NCI-H128 (cell line): ENCODE data around the gene SLC6A5.

Source experiments
- DNase-seq: peaks from one replicate; lab custom pipeline; 2025; ENCODE audit not compliant: unreplicated experiment; lab: John Stamatoyannopoulos, UW

The SLC6A5 gene

GRCh38 chr11:20668844-20669819, 69.7 kb downstream of the SLC6A5 start, which contains the start of gene NELL1:
NELL1 (plus strand) TSS chr11:20669586.
- no peak for DNase-seq

DNA sequence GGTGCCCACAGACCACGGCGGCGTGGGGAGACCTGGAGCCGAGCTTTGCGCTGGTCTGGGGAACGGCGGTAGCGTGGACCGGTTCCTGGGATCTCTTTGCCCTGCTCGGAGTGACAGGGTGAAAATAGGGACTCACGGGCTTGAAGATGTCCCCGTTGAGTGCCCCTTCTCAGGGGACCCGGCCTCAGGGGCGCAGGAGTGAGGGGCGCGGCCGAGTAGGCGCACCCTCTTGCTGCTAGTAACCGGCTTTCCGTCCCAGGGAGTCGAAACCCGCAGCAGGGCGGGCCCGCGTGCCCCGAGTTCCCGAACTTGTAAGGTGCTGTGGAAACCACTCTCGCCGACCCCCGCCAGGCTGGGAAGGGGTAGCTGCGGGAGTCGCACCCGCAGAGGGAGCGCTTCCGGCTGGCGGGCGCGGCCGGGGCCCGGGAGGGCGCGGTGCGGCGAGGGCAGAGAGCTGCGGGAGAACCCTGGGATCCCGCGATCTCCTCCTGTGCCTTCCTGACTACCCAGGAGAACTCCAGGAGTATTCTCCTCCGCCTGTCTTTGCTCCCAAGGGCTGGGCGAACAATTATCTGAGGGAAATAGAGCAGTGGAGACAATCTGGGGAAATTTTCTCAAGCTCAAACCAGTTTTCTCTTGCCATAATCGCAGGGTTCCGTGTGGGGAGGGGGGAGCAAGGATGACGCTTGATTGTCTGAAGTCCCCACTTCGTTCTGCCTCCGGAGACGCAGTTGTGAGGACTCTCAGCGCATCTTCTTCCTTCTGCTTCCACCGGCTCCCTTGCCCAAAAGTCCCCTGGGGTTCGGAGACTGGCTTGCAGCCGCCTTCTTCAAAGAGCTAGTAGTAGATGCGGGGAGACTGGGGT, 70.6 kb downstream of the SLC6A5 start:
- no peak for DNase-seq

DNA sequence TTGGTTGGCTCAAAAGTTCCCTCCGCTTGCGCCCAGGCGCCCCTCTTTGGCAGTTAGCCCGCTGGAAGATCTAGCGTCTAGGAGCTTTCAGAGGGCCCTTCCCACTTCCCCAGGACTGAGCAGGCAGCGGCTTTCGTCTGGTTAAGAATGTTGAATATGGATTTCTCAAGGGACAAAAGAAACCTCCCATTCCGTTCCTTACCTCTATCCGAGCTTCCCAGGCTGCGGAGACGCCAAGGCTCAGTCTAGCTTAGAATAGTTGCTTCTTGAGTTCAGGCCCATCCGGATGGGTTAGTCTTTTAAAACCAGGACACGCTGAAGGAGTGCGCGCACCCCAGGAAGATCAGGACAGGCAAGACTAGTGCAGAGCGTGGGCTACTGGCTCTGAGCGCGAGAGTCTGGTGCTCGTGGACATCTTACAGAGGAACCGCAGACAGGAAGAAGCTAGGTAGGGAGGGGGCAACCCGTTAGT, 71.6 kb downstream of the SLC6A5 start:
- DNase-seq = no peak

GRCh38 chr11:20671856-20672546, 72.6 kb downstream of the SLC6A5 start:
- DNase-seq = peak; percentile 83

DNA sequence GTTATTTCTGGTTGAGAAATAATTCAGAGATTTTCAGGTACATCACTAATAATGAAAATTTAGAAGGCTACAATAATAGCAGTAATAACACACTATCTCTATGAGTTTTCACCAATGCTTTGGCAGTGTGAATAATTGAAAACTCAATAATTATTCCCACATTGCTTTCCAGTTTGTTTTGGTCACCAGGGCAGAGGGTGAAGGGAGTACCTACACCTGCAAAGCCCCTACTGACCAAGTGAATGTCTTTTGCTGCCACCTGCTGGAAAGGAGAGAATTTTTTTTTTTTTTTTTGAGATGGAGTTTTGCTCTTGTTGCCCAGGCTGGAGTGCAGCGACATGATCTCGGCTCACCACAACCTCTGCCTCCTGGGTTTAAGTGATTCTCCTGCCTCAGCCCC, 73.2 kb downstream of the SLC6A5 start:
- DNase-seq = no peak

DNA sequence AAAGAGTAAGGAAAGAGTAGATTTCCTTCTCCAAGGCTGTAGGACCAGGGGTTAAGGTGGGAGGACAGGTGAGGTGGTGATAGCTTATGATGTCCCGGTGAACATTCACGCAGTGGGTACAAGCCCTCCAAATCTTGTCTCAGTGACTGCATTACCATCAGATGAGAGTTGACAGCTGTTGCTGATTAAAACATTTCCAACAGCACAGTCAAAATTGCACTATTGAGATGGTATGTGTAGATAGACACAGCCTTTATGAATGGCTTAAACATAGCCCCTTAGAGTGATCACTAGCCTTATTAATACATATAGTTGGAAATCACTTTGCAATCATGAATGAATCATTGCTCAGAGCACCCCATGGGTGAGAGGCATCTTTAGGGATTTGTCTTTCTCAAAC, 77.2 kb downstream of the SLC6A5 start:
- DNase-seq = no peak

- no peak for DNase-seq
These were observed 89.4 kb downstream of the SLC6A5 start for GRCh38 chr11:20688761-20689160.

- no peak for DNase-seq
These were observed 108.5 kb downstream of the SLC6A5 start for GRCh38 chr11:20707876-20708275.
